ENCODE measurements around the gene ARFGAP2.

The ARFGAP2 gene

DNA sequence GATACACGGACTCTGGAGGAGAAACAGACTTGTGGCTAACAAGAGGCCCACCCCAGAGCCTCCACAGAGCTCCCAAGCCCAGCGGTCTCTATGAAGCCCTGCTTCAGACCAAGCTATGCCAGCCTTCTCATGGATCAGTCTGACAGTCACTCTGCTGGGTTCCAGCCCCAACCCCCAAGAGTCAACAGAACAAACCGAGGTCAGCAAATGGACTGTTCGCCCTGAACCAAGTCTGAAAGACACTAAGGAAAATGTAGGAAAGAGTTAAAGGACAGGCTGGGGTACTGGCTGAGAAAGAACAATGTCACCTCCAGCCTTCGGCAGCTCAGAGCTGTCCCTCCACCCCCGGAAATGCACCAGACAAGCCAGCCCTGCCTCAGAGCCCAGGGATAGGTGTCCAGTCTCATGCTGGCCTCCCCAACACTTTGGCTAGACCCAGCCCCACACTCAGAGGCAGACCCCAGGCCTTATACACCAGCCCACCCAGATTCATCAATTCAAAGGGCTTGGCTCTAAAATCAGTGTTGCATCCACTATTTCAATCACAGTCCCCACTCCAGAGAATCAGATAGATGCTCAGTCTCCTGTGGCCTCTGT, 3.8 kb downstream of the ARFGAP2 start:
- in situ Hi-C loops (cut with MboI; ENCODE audit: low sequenced_read_pairs) = loop anchor here (25.0 kb wide), 1 partner anchor 286 kb away; no protein-coding TSS in a partner anchor

DNA sequence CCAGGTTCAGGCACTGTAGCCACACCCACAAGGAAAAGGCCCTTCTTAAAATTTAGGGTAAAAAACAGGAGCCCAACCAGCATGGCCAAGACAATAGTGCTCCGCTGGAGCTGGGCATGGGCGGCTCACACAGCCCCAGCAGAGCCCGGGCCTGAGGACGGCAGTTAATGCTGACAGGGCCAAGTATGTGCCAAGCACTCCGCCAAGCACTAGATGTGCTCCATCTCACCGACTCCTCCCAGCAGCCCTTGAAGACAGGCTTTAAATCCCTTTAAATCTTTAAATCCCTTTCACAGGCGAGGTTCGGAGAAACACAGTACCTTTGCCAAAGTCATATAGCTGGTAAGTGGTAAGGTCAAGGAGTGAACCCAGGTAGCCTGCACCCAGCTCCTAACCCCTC, 4.8 kb downstream of the ARFGAP2 start:
- in situ Hi-C loops (cut with MboI; ENCODE audit: low sequenced_read_pairs) = loop anchor here (25.0 kb wide), 1 partner anchor 285 kb away; no protein-coding TSS in a partner anchor

DNA sequence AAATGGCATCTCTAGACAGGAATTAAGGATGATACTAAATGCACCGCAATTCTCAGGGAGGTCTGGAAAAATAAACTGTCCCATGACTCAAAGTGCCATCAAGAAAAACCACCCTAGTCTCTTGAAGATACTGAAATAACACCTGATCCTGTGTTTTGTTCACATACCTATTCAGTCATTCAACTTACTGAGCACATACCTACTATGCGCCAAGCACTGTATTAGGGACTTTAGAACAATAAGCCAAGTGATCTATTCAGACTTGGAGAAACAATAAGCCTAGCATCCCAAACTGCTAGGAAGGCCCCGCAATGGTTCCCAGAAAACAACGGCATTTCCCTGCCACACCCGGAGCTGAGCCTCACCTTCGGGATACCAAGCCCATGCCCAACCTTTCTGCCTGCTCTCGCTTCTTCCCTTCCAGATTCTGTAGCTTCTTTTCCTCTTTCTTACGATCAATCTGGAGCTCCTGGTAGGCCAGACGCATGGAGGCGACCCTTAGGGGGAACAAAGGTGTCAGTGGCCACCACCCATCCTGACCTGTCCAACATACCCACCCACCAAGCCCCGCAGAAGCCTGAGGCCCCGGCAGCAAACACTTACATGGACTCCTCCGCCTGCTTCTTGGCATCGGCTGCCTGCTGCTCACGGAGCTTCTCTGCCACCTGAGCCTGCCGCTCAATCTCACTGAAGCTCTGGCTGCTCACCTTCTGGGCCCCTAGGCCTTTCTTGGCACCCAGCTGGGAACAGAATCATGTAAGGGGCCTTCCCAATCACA, 5.4 kb downstream of the ARFGAP2 start:
- in situ Hi-C loops (cut with MboI; ENCODE audit: low sequenced_read_pairs) = loop anchor here (25.0 kb wide), 1 partner anchor 284 kb away; no protein-coding TSS in a partner anchor

DNA sequence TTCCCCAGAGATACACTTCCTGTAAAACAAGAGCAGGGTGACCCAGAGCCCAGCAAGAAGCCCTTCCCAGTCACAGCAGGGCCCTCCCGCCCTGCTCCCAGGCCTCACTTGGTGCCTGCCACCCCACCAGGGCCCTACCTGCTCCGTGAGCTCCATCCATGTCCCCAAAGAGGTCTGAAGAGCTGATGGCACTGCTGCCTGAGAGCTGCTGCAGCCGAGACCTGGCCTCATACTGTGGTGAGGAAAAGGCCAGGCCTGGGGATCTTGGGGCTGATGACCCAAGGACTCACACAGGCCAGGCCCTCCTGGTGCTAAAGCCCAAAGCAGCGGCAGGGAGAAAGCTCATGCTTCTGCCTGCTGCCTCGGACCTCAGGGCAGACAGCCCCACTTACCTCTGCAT, 10.3 kb downstream of the ARFGAP2 start:
- in situ Hi-C loops (cut with MboI; ENCODE audit: low sequenced_read_pairs) = loop anchor here (25.0 kb wide), 1 partner anchor 279 kb away; no protein-coding TSS in a partner anchor

DNA sequence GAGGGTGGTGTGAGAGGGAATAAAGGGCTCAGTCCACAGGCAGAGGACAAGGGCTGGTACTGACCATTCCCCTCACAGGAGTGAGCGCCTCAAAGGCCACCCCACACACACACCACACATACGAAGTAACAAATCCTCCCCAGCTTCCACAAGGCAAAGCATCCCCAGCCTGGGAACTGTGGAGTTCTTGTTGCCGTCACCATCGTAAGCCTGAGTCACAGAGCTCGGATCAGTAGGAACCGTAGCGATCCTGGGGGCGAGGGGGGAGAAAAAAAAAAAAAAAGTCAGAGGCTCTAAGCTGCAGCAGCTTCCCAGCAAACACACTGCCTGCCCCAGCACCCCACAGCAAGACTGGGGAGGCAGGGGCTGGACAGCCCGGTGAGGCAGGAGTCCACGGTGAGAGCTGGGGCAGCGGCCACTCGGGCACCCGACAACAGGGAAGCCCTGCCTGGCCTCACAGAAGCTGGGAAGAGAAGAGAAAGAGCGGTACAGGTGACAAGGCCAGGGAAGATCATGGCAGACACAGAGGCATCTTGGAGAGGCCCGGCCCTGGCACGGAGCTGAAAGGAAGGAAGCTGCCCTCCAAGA, 11.3 kb downstream of the ARFGAP2 start:
- in situ Hi-C loops (cut with MboI; ENCODE audit: low sequenced_read_pairs) = loop anchor here (25.0 kb wide), 1 partner anchor 278 kb away; no protein-coding TSS in a partner anchor

DNA sequence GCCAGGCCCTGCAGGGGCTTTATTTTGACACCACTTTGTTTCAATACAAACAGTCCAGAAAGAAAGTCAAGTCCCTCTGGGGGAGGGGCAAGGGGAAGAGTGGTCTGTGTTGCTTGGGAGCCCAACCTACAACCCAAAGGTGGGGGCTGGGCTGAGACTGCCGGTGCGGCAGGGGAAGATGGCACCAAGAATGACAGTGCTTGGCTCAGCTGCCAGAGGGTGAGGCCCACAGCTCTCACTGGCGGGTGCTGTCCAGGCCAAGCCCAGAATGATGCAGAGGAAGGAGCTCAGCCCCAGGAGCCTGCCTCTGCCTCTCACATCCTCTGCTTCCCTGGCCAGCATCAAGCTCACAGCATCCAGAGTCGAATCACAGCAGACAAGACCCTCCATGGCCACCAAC, 12.4 kb downstream of the ARFGAP2 start:
- in situ Hi-C loops (cut with MboI; ENCODE audit: low sequenced_read_pairs) = loop anchor here (25.0 kb wide), 1 partner anchor 277 kb away; no protein-coding TSS in a partner anchor

DNA sequence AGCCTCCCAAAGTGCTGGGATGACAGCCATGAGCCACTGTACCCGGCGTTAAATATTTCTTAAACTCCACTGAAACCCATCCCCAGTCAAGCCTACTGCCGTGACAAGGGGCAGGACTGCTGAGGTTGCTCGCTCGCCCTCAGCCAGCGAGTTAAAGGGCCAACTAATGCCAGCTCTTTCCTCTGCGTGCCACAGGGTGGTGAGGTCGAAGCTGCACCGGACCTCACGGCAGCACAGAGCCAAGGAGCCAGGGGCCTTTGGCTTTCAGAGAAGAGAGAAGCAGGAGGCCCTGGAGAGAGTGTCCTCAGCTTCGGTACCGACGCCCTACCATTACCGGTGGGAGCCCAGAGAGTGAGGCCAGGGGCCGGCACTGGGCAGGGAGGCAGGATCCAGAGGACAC, 12.8 kb downstream of the ARFGAP2 start:
- in situ Hi-C loops (cut with MboI; ENCODE audit: low sequenced_read_pairs) = loop anchor here (25.0 kb wide), 1 partner anchor 277 kb away; no protein-coding TSS in a partner anchor

DNA sequence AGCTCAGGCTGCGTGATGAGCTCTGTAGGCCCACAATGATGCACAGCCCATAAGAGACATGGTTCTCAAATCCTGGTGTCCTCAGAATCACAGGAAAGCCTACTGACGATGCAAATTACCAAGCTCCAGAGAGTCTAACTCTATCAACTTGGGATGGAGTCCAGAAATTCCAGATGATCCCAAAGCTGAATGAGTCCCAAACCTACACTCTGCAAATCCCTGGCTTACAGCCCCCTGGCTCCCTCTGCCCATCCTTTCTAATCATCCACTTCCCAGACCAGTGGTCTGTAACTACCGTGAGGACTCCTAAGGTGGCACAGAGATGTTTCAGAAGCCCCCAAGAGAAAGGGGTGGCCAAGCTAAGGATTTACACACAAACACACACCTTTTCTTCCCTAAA, 13.5 kb downstream of the ARFGAP2 start:
- in situ Hi-C loops (cut with MboI; ENCODE audit: low sequenced_read_pairs) = loop anchor here (25.0 kb wide), 1 partner anchor 276 kb away; no protein-coding TSS in a partner anchor

DNA sequence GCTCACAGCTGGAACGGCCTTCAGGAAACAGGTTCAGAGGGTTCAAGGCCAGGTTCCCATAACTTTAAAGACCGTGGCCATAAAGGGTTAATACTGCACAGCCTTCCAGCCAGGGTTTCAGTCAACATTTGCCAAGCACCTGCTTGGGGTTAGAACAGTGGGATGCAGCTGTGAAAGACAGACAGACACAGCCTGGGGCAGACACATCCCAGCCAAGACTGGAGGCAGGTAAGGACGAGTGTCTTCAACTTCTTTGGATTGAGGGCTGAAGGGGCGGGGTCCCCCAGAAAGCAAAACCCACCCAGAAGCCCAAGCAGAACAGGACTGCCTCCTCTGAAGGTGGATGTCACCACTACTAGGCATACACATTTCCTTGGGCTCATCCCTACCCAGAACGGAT, 14.3 kb downstream of the ARFGAP2 start:
- in situ Hi-C loops (cut with MboI; ENCODE audit: low sequenced_read_pairs) = loop anchor here (25.0 kb wide), 1 partner anchor 275 kb away; no protein-coding TSS in a partner anchor

DNA sequence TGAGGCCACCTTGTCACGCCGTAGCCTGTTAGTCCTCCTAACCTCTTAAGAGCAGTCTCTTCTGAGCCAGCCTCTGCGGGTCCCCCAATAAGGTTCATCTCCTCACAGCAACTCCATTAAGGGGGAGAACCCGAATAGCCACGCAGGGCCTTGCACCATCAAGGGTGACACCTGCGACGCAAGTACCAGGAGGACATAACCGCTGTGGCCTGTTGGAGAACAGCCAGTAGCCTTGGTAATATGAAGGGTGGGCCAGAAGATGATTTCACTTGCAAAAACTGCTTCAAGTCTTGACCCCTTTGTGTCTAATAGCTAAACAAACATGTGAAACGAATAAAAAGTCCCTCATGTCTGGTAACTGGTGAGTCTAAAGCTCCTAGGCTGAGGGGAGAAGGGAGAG, 14.8 kb downstream of the ARFGAP2 start:
- in situ Hi-C loops (cut with MboI; ENCODE audit: low sequenced_read_pairs) = loop anchor here (25.0 kb wide), 1 partner anchor 275 kb away; no protein-coding TSS in a partner anchor

DNA sequence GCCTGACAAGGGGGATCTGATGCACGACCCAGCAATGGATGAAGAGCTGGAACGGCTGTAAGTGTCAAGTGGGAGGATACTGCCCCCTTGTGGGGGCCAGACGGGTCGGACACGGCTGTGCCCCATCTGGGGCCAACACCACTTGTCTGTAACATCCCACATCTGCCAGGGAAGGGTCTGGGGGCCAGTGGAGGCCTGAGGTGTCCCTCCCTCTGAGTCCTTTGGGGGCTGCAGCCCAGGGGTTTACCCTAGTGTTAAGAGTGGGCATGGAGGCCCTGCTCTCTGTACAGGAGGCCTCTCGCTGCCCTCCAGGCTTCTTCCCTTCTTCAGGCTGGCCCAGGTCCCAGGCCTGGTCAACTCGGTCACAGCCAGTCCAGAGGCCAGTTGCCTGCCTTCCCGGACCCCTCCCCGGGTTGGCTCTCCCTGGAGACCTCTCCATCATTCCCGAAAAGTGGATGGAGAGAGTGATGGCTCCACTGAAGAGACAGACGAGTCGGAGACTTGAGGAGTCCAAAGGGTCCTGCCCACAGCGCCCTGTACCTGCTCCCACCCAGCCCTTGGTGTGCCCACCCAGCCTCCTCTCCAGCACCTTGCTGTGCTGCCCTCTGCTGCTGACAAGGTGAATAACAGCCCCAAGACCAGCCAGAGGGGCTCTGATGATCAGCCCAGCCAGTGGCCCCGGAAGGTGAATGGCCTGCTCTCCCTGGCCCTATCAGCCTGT, 15.4 kb downstream of the ARFGAP2 start:
- in situ Hi-C loops (cut with MboI; ENCODE audit: low sequenced_read_pairs) = loop anchor here (25.0 kb wide), 1 partner anchor 274 kb away; no protein-coding TSS in a partner anchor

DNA sequence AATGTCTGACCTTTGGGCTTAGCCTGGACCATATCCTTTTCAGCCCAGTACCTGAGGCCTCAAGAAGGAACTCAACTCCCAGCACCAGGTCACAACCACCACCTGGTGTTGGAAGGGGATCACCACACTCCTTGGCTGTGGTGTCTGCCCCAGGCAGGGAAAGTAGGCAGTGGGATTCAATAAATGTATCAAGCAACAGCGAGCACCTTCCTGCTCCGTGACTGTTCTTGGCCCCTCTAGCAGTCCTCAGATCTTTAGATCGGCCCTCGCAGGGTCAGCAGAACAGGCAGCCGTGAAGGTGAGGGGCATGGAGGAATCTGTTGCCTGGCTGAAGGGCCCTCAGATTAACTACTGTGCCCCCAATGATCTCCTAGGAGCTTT, 15.9 kb downstream of the ARFGAP2 start:
- in situ Hi-C loops (cut with MboI; ENCODE audit: low sequenced_read_pairs) = loop anchor here (25.0 kb wide), 1 partner anchor 273 kb away; no protein-coding TSS in a partner anchor

DNA sequence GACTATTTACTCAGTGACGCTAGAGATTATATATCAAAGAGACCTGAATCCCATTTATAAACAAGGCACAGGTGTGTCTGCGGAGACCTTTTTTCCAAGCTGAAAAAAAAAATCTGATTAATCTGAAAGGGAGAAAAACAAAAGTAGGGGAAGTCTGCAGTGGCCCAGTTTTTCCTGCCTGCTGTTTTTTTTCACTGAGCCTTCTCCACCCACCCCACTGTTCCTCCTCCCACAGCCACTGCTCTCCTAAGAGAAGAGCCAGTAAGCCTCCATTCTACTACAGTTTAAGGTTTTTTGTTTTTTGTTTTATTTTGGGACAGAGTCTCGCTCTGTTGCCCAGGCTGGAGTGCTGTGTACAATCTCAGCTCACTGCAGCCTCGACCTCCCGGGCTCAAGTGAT, 18.4 kb downstream of the ARFGAP2 start:
- in situ Hi-C loops (cut with MboI; ENCODE audit: low sequenced_read_pairs) = loop anchor here (25.0 kb wide), 1 partner anchor 271 kb away; no protein-coding TSS in a partner anchor

DNA sequence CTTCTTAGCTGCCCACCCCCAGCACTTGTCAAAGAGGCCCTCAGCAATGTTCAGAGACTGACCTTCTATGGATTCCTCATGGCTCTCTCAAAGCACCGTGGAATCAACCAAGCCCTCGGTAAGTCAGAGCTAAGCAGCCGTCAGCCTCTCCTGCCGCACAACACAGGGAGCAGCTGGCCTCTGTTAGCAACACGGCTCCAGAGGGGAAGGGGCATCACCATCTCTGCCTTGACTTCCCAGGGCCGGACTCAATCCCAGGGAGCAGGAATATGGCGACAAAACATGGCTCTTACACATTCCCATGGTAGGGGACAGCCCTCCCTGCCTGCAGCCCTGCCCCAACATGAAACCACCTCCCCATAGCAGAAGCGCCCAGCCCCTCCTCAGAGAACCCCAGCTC, 18.9 kb downstream of the ARFGAP2 start:
- in situ Hi-C loops (cut with MboI; ENCODE audit: low sequenced_read_pairs) = loop anchor here (25.0 kb wide), 1 partner anchor 271 kb away; no protein-coding TSS in a partner anchor

DNA sequence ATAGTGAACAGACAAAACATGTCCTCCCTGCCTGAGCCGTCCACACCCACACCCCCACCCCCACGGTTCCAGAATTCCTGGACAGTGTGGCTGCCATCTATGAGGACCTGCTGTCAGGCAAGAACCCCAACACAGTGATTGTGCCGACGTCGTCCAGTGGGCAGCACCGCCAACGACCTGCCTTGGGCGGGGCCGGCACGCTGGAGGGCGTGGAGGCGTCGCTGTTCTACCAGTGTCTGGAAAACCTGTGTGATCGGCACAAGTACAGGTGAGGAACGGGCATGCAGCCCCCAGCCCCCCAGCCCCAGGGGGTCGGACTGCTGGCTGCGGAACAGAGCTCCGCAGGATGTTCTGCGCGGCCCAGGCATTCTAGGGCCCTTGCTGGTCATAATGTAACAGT, 19.7 kb downstream of the ARFGAP2 start:
- in situ Hi-C loops (cut with MboI; ENCODE audit: low sequenced_read_pairs) = loop anchor here (25.0 kb wide), 1 partner anchor 270 kb away; no protein-coding TSS in a partner anchor

DNA sequence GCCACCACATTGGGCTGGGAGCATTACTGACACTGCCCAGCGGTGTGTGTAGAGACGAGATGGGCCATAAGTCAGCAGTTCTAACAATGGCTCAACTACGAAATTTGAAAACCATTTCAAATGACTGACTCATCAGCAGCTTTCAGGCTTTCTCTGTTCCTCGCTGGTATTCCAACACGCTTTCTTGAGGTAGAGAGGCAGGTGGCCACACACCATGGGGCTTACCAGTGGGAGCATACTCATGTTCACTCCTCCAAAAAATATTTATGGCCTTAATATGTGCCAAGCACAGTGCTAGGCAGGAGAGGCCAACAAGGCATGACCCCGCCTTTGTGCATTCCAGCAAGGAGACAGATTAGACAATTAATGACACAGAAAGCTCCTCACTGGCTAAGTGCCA, 20.3 kb downstream of the ARFGAP2 start:
- in situ Hi-C loops (cut with MboI; ENCODE audit: low sequenced_read_pairs) = loop anchor here (25.0 kb wide), 1 partner anchor 269 kb away; no protein-coding TSS in a partner anchor

DNA sequence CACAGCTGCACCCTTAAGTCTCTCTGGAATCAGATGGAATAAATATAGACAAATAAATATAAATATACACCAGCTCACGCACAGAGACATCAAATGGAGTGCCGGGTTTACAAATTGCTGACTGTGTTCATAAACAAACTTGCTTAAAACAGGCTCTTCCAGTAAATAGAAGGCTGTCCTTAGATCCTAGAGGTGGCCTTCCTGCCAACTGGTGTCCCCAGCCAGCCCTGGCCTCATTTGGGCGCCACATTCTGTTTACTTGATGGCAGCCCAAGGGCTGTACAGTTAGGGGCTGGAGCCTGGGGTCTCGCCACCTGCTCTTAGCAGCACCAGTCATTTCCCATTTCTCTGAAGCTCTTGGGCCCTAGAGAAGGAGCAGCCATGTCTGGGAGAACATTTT, 20.8 kb downstream of the ARFGAP2 start:
- in situ Hi-C loops (cut with MboI; ENCODE audit: low sequenced_read_pairs) = loop anchor here (25.0 kb wide), 1 partner anchor 269 kb away; no protein-coding TSS in a partner anchor

DNA sequence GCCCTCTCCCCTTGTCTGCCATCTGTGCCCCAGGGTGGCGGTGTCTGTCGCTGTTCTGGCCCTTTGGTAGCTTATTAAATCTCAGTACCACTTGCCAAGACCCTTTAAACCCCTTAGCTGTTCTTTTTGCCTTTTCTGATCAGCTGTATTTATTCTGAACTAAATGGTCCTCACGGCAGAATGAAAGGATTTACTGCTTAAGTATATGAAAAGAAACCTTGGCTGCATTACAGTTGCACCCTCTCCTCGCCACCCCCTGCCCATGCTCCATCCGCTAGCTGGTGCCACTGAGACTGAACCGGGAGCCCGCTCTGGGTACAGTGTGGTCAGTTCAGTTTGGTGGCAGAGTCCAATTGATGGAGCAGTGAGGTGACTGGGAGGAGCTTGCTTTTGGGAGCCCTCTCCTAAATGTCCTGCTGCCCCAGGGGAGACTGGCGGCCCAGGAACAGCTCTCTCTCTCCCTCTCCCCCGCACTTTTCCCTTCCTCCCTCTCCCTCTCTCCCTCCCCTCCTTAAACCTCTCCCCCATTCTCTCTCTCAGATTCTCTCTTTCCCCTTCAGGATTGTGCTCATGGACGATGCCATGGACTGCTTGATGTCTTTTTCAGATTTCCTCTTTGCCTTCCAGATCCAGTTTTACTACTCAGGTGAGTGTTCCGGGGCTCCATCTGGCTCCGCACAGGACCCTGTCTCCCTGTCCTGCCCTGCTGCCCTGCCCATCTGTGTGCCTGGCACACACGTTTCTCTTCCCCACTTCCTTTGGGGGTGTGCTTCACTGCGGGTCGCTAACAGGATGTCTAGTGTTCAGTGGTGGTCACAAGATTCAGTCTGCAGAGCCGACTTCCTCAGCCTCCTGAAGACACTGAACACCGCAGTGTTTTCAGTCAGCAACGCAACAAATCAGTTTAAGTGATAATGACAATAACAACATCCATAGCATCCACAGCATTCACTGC, 21.8 kb downstream of the ARFGAP2 start:
- in situ Hi-C loops (cut with MboI; ENCODE audit: low sequenced_read_pairs) = loop anchor here (25.0 kb wide), 1 partner anchor 268 kb away; no protein-coding TSS in a partner anchor
